ENCODE results near the gene NPVF. TPM values are rescaled to one million over a fixed set of nuclear protein-coding genes. Genes with fewer than 3 reads are reported as not detected.
A peak's percentile ranks its signal among the peaks of the same experiment; 100 is the strongest.

The NPVF gene
- total and polyA plus RNA-seq, 2 of the 4 experiments (the other 2 are of a cell fraction): not detected

DNA sequence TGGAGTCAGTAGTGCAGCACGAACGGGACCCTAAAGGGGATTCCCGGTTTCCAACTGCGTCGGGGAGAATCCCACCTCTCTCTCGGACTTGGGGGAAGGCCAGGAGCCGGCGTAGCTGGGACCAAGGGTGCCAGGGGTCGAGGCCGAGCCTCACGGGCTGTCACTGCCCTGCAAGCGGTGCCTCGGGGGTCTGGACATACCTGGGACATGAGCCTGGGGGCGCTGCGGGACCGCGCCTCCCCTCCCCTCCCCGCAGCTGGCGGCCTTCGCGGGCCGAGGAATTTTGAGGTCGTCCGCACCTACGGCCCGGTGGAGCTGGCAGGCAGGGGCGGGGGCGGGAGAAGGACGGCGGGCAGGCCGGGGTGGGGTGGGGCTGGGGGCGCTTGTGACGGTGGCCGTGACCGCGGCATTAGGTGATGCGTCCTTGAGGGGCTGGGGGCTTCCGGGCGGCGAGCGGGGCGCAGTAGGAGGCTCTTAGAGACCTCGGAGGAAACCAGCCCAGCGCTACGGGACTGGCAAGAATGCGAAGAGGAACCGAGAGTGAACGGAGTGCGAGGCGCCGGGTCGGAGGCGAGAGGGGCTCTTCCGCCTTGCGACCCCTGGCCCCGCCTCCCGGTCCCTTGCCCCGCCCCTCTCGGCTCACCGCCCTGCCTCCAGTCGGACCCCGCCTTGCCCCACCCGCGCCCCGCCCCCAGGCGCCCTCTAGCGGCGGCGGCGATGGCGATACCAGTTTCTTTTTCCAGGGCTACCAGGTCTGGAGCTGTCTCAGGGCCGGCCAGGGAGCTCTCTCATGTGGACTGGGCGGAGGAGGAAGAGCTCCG lies 48.3 kb downstream of the NPVF start:
- Histone ChIP-seq H2AFZ (replicated peaks; ENCODE audit: low read length, poor library complexity) (peak overlapping the region; percentile 100), H3K23ac (ENCODE audit: low read depth, low read length) (peak overlapping the region; percentile 66), H3K4me2 (ENCODE audit: low read depth, low read length) (peak overlapping the region; percentile 96), H3K4me3 (ENCODE audit: insufficient read depth, low read depth, low read length) (peak overlapping the region; percentile 71), H3K4ac (ENCODE audit: low read depth, low read length) (peak overlapping the region; percentile 79), H3K9me3 (ENCODE audit: control insufficient read depth, insufficient read depth, low read length) (no peaks in the 10 kb centered on the region), H3K9me1 (ENCODE audit: insufficient read depth, low read length) (peaks cover 8% of the 10 kb centered on the region; the same call in 1 of the 2 replicates), H2BK120ac (ENCODE audit: low read depth, low read length) (0 out of 2 replicates have a peak overlapping the region, but pooled peaks have one; percentile 73), H3K14ac (replicated peaks; ENCODE audit: low read depth, low read length) (peak overlapping the region; percentile 74), H2AK9ac (replicated peaks; ENCODE audit: low read depth, low read length, poor library complexity) (peak overlapping the region; percentile 89), H3K79me1 (ENCODE audit: low read depth in 1 of 2, low read length in 2 of 2) (no peaks in the 10 kb centered on the region; a peak in 1 of 4 replicates), H3K36me3 (ENCODE audit: control insufficient read depth, insufficient read depth, low read length) (no peaks in the 10 kb centered on the region), H3K27me3 (ENCODE audit: control insufficient read depth, insufficient read depth, low read length) (peaks cover 4% of the 10 kb centered on the region; the same call in 1 of the 2 replicates), H3K4me1 (ENCODE audit: control insufficient read depth, insufficient read depth, low read length) (peaks cover 2% of the 10 kb centered on the region; the same call in 1 of the 2 replicates), H4K8ac (ENCODE audit: low read depth in 2 of 2, low read length in 2 of 2) (peak overlapping the region; percentile 97 to 98; a peak in 3 of 4 replicates), H3K56ac (ENCODE audit: extremely low read depth, insufficient read depth, low read length) (peak overlapping the region; percentile 58; the same call in 1 of the 2 replicates), H3K27ac (ENCODE audit: insufficient read depth, low read length) (peak overlapping the region; percentile 68), H4K5ac (ENCODE audit: low read depth, low read length) (peak overlapping the region; percentile 92), H3K18ac (ENCODE audit: low read depth, low read length) (peak overlapping the region; percentile 78; the same call in 1 of the 2 replicates), H2BK15ac (ENCODE audit: low read depth, low read length) (no peak overlapping the region), H3K9ac (ENCODE audit: low read depth, low read length) (peak overlapping the region; percentile 84), H2BK20ac (ENCODE audit: low read depth, low read length) (no peak overlapping the region), H2BK5ac (ENCODE audit: low read depth, low read length, poor library complexity, severe bottlenecking) (peak overlapping the region; percentile 40), H4K91ac (ENCODE audit: insufficient read depth, low read depth, low read length) (peak overlapping the region; percentile 49), H4K20me1 (ENCODE audit: insufficient read depth, low read length) (no peaks in the 10 kb centered on the region), H2AK5ac (ENCODE audit: low read depth, low read length) (no peak overlapping the region)
- DNase-seq (peak; percentile 66), ATAC-seq (ENCODE audit: low read depth) (peak; percentile 98)
- in situ Hi-C loops (cut with MboI; ENCODE audit: low sequenced_read_pairs): no loop called here
- TF ChIP-seq NFE2L2 (IDR thresholded peaks at IDR 0.05; ENCODE audit: low read depth, low read length) (no peak), MAZ (IDR thresholded peaks at IDR 0.05; ENCODE audit: borderline replicate concordance, low read depth, low read length) (peak; percentile 80; the same call in 1 of the 2 replicates)
- TF ChIP-seq, protein P1, sequence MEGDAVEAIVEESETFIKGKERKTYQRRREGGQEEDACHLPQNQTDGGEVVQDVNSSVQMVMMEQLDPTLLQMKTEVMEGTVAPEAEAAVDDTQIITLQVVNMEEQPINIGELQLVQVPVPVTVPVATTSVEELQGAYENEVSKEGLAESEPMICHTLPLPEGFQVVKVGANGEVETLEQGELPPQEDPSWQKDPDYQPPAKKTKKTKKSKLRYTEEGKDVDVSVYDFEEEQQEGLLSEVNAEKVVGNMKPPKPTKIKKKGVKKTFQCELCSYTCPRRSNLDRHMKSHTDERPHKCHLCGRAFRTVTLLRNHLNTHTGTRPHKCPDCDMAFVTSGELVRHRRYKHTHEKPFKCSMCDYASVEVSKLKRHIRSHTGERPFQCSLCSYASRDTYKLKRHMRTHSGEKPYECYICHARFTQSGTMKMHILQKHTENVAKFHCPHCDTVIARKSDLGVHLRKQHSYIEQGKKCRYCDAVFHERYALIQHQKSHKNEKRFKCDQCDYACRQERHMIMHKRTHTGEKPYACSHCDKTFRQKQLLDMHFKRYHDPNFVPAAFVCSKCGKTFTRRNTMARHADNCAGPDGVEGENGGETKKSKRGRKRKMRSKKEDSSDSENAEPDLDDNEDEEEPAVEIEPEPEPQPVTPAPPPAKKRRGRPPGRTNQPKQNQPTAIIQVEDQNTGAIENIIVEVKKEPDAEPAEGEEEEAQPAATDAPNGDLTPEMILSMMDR (conservative IDR thresholded peaks at IDR 0.05; ENCODE audit: low read depth, low read length): peak; percentile 70
- dilution Hi-C loops (cut with HindIII; ENCODE audit: low sequenced_read_pairs, unreplicated experiment): no loop called here
- intact Hi-C loops (cut with micrococcal nuclease): loop anchor here (5.0 kb wide), 1 partner anchor 667 kb away; no protein-coding TSS in a partner anchor
- POLR2A ChIA-PET (ENCODE audit: unreplicated experiment): no interaction called here
- BruUV-seq (replicated peaks): no TSS peak
- WGBS, 2 experiments (ENCODE audit: extremely low coverage in 2 of 2, insufficient read length in 1 of 2): 0% methylated on average over 42 of the region's 74 CpGs; no CpG with 5 or more reads in 1 of the 2 experiments
- CTCF ChIA-PET: interaction anchor here (0.5 to 1.1 kb wide), 6 partner anchors 10 to 722 kb away, joined by 3 to 7 read pairs (median 4); no protein-coding TSS in a partner anchor

Measured in IMR-90 (cell line).